Measurements from ENCODE around the gene TDRD9.
A peak's percentile ranks its signal among the peaks of the same experiment; 100 is the strongest.

The TDRD9 gene

DNA sequence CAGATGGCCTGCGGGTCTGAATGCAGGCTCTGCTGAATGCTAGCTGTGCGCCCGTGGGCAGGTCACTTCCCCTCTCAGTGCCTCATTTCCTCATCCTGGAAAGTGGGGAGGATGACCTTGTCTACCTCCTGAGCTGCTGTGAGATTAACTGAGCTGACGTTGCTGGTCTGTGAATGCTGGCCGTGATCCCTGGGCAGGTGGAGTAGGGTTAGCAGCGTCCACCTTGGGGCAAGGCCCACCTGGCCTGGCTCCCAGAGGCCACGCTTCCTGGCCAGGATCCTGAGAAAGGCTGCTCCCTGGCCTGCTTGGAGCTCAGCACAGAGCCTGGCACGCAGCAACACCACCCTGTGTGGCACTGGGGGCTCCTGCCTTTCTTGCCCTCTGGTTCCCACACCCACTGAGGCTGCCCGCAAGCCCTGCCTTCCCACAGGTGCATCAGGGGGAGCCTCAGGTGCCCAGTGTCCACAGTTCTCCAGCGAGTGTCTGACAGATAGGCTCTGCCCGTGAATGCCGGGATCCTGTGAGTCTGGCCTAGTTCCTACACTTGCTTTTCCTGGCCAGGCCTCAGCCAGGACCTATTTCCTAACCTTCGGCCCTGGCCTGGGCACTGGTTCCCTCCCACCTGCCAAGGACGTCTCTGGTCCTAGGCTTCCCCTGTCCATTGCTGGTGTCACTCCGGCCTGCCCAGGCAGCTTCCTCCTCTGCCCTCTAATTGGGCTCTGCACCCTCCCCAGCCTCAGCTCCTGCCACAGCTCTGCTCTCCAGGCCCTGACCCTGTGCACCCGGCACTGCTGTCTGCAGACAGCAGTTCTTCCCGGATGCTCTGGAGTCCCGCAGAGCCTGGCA lies 37.2 kb upstream of the TDRD9 start:
- no peak for DNase-seq

DNA sequence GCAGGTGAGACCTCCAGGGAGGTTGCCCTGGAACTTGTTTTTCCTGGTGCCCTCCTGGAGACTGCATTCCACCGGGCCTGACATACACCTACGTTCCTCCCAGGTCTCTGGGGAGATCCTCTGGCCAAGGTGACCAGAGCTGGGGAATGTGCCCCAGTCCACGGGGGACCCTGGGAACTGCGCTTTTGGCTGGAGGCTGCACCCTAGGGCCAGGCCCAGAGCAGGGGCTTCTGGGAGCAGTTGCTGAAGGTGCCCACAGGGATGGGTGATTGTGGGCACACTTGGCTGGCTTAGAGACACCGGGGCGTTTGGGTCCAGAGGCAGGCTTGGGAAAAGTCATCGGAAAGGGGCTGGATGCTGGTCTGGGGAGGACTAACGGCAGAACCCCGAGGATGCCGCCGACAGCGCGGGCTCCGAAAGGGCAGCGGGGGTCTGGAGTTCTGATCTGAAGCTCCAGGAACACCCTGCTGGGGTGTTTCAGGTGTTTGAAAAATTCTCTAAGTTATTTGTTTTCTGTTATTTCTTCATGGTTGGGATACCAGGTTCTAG lies 36.5 kb upstream of the TDRD9 start:
- no peak for DNase-seq

DNA sequence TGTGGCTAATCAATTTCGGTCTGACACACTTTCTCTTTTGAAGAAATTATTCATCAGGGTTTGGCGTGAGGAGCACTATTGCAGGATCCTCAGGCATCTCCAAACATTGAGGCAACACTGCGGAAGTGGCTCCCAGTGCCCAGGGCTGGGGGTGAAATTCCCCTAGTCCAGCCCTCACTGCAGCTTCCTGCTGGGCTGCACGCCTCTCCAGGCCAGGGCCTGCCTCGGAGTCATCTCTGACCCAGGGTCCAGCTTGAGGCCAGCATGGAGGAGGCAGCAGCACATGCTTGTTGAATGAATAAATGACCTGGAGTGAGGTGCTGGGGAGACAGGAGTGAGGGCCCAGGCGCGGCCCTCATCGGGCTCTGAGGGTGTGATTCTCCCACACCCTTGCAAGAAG lies 36.0 kb upstream of the TDRD9 start:
- DNase-seq: no peak

DNA sequence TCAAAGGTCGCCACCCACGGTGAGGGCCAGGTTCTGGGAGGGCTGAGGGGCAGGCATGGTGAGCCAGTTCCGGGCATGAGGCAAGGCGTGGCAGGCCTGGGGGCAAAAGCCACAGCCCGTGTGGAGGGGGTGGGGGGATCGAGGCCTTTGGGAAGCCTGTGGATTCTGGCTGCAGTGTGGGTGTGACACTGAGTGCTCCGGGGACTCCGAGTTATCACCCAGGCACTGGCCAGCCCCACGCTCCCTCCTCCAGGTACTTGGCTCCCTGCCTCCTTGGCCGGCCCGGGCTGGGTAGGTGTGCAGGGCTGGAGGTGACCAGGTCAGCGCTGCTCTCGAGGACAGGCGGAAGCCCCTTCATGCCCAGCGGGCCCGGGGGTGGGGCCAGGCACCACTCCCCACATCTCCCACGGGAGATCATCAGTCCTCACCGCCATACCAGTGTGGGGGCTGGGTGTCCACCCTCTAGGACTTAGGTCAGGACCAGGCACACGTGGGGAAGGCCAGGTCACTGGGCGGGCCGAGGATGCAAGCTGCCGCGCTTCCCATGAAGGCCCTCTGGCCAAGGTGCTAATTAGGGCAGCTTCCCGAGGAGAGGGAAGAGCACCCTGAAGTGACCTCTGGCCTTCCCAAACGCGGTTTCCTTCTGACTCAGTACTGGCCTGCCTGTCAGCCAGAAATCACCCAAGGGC lies 34.1 kb upstream of the TDRD9 start:
- no peak for DNase-seq

DNA sequence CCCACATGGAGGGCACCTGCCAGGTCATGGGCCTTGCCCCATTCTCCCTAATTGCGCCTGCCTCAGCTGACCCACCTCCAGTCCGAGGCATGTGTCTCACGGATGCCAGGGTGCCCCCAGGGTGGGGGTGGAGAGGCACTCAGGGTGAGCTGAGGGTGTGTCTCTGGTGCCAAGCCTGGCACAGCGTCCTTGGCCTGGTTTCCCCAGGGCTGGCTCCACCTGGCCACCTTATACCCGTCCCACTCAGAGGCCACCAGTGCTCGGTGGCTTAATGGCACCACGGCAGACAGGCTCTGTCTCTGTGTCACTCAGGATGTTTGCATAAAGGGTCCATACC lies 33.6 kb upstream of the TDRD9 start:
- no peak for DNase-seq

DNA sequence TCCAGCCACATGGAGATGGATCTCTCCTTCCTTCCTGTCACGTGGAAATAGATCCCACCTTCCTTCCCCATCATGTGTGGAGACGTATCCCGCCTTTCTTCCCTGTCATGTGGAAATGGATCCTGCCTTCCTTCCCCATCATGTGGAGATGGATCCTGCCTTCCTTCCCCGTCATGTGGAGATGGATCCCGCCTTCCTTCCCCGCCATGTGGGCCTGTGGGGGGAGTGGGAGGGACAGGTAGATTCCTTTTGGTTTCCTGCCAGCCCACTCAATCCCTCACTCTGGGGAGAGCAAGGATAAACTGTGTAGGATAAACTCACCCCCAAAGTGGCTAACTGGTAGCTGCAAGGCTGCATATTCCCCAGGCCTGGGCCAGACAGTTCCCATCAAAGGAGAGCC lies 31.7 kb upstream of the TDRD9 start:
- no peak for DNase-seq

DNA sequence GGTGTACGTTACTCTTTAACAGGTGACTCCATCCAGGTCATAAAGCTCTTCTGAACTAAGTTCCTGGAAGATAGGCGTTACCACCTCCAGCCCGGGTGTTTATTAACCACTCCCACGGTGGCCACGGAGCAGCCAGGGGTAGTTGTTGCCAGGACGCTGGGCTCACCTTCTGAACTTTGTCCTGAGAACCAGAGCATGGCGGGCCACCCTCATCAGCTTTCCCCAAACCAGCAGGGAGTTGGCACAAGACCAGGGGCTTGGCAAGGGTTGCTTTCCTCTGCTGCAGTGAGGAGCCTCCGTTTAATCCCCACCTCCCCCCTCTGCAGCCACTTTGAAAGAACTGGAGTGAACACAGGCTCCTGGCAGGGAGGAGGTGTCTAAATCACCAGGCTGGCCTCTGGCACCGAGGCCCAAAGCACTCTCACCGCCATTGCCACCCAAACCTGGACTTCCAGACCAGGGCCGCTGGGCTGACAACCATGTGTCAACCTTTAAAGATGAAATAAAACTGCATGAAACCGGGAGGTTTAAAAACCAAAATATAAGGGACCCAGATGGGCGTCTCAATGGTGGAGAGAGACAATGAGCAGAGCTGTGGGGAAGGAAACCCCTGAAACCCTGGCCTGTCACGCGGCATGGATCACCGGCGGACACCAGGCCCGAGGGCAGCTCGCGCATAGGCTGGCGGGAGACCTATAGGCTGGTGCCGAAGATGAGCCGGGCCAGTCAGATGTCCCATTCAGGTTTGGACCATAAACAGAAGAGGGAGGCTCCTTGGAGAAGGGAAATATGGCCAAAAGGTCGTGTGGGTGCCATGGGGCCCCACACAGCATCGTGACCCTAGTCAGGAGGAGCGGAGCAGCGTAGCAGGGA lies 30.9 kb upstream of the TDRD9 start:
- no peak for DNase-seq

DNA sequence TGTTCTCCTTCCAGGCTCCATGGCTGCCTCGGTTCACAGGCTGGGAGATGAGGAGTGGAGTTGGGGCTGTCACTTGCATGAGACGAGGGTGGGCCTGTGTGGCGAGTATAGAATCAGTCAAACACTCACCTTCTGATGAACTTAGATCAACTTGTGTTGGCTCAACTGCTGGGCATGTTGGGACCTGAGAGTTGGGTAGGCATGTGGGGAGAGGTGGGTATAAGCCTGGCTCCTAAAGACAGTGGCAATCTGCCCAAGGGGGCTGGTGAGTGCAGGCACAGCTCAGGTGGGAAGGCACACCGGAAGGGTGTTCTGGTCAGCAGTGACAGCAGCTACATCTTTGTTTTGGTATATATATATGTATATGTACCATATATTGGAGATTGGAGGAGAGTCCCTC lies 30.1 kb upstream of the TDRD9 start:
- no peak for DNase-seq

DNA sequence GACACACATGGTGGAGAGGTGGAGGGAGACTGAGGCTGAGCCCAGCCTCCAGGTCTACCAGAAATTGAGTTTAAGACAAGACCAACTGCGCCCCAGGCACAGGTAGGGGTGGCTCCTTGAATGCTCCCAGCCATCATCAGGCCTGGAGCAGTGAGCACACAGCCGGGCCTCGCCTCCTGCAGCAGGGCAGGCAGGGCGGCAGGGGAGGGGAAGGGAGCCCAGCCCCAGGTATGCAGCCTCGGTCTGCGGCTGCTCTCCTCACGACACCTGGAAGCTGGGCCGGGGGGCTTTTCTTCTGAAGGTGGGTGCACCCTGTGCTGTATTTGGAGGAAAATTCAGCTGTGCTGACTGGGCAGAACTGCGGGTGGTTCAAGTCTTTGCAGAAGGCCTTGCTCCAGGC lies 29.5 kb upstream of the TDRD9 start:
- DNase-seq: no peak

DNA sequence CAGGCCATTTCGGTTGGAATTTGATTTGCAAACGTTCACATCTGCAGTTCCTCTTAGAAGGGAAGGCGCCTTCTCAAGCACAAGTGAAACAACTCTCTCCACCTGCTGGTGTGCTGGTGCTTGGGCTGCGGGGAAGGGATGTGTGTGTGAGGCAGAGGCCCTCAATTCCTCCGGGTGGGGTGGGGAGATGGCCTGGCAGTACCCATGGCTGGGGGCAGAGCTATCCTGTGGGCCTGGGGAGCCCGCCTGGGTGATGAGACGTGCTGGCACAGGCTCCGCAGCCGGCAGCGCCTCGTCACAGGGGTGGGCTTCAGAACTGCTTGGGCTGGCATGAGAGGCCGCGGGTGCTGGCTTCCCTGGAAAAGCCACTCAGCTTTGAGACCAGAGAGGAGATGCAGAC lies 28.9 kb upstream of the TDRD9 start:
- DNase-seq: no peak

DNA sequence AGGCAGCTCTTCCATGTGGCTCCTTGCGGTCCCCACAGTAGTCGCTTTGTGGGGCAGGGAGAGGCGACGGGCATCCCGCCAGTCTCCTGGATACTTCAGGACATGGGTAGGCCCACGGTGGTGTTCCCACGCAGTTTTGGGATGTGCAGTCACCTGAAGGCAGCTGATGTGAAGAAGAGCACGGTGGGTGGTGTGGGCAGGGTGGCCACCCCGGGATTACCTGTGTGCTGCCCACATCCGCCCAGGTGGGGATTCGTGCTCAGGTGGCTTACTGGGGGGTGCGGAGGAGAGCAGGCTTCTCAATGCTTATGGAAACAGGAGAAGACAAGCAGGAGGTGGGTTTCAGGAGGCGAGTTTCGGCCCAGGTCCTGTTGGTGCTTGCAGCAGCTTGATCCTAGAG lies 28.4 kb upstream of the TDRD9 start:
- no peak for DNase-seq

DNA sequence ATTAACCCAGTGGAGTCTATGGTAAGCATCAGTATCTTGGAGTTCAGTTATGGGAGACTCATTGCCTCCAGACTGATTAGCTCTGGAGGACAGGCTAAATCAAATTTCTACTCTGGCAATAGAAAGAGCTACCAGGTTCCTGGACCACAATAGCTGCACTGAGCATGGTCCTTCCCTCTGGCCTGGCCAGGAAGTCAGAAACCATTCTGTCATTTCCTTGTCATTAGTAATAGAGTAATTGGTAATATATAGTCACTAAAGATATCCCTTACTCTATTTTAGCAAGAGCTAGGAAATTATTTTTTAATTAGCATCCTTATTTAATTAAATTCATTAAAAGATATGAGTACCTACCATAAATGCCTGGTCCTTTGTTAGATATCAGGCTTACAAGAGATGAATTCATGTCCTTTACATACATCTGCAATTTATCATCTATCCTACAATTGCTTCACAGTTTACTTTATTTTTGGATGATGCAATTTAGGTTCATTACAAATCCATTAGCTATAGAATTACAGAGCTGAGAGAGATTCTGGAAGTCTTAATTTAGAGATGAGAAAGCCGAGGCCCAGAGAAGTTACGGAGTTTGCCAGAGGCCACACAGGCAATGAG lies 23.7 kb upstream of the TDRD9 start:
- DNase-seq: no peak

DNA sequence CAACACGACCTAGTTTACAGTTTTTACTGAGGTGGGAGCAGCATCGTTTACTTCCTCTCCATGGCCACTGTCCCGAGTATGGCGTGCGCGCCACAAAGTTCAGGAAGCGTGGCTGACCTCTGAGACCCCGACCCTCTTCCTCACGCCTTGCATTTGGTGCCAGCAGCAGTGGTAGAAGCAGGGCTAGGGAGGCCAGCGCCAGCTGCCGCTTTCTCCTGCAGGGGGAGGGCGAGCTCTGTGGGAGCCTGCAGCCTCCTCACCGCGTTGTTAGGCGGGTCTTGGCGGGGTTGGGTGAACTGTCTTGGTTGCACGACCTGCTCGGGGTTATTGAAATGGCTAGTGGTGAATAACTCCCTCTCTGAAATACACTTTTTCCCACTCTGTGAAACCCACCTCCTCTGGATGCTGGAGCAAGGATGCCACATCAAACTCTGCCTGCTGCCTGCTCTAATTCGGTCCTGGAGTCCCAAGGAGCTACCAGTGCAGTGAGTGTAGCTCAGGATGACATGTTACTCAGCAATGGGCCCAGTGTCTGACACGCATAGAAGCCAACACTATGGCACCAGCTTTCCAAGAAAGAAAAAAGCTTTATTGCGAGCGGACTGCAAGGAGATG lies 22.3 kb upstream of the TDRD9 start:
- DNase-seq: no peak

DNA sequence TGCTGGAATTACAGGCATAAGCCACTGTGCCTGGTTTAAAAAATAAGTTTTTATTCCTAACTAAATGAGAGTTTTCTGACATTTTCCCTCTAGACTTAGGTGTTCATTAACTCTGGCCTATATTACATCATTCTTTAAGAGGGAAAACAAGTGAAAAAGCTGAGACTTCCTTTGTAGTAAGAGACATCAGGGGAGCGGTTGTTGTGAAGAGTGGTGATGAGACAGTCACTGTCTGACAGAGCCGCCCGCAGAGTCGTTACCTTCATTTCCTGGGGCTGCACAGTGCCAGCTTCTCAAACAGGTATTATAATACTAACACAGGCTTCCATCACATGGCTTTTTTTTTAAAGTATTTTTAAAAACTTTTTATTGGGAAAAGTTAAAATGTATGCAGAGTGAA lies 19.7 kb upstream of the TDRD9 start:
- no peak for DNase-seq

DNA sequence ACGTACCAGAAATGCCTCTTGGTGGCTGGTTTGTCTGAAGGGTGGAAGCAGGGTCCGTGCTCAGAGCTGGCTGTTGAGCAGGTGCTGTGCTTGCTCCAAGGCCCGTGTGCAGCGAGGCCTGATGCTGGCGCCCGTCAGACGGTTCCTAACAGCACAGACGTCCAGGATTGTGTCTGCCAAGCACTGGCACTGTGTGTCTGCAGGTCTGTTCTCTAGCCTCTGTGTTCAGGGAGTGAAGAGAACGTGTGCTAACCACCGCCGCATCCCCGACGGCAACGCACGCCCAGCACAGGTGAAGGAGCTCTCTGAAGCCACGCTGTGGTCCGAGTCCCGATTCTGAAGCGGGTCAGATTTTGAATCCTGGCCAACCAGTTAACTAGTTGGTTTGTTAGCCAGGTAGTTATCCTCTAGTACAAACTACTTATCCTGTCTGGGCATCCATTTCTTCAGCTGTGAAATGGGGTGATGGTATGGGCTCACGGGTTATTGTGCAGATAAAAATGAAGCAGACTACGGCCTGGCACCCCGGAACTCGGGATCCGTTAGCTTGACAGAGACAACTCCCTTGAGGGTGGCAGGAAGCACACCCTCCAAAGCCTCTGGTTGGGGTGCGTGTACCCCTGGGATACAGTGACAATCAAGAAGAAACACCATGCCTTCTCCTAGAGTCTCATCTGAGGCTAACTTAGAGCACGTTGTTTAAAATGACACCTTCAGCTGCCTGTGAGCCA lies 18.6 kb upstream of the TDRD9 start:
- no peak for DNase-seq

DNA sequence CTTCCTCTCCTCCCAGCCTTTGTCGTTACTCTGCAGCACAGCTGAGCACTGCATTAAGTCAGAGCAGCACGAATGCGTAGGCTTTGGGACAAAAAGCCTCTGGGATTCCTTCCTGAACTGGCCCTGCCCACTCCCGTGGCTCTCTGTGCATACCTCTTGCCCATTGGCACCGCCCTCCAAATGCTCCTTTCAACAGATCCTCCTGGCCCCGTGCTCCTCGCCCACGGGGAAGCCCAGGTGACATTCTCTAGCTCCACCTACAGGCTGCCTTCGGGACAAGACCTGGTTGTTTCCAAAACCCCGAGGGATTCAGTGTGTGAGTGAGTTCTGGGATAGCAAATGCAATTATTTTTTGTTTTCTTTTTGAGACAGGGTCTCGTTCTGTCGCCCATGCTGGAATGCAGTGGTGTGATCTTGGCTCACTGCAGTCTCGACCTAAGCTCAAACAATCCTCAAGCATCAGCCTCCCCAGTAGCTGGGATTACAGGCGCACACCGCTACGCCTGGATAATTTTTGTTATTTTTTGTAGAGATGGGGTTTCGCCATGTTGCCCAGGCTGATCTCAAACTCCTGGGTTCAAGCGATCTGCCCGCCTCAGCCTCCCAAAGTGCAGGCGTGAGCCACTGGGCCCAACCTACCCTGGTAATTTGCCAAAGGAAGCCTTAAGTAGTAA lies 17.9 kb upstream of the TDRD9 start:
- peak; percentile 55 for DNase-seq

DNA sequence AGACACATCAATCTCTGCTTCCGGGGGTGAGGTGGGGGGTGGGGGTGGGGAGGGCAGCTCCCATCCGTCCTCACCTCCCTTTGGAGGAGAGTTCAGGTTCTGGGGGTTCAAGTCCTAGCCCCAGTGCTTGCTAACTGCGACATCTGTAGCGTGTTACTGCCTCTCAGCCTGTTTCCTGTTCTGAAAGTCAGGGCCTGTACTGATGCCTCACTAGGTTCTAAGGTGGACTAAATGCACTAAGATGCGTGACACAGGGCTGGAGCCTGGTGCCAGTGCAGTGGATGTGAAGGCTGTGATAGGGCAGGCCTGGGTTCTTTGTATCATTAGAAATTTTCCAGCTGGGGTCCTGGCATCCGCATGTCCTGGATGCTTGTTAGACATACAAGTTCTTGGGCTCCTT lies 17.3 kb upstream of the TDRD9 start:
- DNase-seq: no peak

DNA sequence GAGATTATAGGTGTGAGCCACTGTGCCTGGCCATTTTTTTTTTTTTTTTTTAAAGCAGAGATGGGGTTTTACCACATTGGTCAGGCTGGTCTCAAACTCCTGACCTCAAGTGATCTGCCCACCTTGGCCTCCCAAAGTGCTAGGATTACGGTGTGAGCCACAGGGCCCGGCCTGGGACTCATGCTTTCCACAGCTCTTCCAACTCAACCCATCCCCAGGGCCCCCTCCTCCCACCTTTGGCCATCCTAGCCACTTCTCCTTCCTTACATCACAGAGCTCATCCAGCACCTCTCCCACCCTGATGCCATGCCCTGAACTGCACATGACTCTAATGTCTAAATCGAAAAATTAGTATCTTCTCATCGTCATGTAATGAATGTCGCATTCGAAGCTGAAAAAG lies 12.6 kb upstream of the TDRD9 start:
- DNase-seq: no peak

DNA sequence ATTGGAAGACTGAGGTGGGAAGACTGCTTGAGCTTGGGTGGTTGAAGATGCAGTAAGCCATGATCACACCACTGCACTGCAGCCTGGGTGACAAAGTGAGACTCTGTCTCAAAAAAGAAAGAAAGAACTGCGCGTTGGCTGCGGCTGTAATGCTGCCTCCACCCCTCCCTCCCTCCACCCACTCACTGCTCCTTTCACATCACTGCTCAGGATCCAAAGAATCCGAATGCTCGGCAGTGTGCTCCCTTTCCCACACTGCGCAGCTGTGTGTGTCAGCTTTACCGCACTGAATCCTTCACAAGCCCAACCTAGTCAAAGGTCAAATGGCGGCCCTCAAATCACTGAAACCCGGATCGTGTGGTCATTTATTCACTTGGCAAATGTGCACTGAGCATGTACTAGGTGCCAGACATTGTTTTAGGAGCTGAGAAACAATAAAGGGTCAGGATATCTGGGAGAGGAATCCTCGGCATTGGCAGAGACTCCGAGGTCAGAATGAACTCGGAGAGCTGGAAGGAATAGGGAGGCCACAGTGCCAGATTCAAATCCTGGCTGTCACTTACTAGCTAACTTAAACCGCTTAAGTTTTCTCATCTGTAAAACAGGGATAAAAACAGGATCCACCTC lies 11.5 kb upstream of the TDRD9 start:
- DNase-seq: no peak
